Keratinocyte (primary cell): ENCODE data around the gene TEX29.

Source experiments
- CTCF ChIP-seq, 3 experiments: IDR thresholded peaks in 1 of 3; conservative IDR thresholded peaks in 1 of 3; optimal IDR thresholded peaks in 1 of 3; 2 replicates in 2 of 3; 3 replicates in 1 of 3; pipeline versions ENCODE3 to v1.5.1; 2011; ENCODE audit warnings: low read length in 3 of 3, mild to moderate bottlenecking in 3 of 3, moderate library complexity in 2 of 3, control low read depth in 1 of 3, inconsistent platforms in 1 of 3; ENCODE audit not compliant: insufficient read depth in 2 of 3; ENCODE audit errors: extremely low read depth in 1 of 3
- EZH2 ChIP-seq: IDR thresholded peaks from one replicate; pipeline ENCODE4 v1.6.1; 2012; ENCODE audit warnings: inconsistent platforms, mild to moderate bottlenecking, low read length, moderate library complexity

DNA sequence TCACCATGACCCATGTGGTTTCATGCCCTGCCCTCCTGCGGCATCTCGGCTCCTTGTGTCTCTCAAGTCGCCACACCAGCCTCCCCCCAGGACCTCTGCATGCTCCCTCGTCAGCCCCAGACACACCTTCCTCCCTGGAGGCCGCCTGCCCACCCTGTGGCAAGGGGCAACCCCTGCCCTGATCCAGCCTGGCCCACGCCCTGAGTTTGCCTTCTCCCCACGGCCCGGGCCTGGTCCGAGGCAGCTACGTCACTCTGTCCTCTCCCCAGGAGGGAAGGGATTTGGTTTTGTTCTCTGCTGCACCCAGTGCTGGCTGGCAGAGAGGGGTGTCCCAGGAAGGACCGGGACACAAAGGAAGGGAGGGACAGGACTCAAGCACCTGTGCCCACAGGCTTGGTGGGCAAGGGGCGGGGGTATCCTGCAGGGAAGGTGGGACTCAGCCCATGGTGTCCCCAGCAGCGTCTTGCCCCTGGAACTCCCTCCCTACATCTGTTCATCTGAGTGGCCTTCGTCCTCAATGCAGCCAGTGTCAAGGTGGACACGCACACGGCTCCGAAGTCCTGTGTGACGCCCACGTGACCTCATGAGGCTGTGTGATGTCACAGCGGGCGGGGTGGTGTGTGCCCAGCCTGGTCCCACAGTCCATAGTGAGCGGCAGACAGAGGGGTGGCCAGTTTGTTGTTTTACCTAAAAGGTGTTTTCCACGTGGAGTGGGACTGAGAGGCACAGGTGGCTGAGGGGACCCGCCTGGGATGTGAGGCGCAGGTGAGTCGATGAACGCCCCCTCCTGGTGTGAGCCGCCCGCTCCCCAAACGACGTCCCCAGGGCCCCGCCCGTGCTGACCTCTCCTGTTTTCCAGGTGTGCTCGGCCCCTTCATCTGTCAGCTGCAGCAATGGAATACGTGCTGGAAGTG is at the start of gene TEX29:
- no peak for TF ChIP-seq CTCF (optimal IDR thresholded peaks at IDR 0.05 in 1 of 3, IDR thresholded peaks at IDR 0.05 in 1 of 3, conservative IDR thresholded peaks at IDR 0.05 in 1 of 3; ENCODE audit: extremely low read depth in 1 of 3, insufficient read depth in 2 of 3, low read length in 3 of 3)
- TF ChIP-seq EZH2 = no peak
